Lung microvascular endothelial cell (primary cell): ENCODE measurements around the gene TTC22. TPM values are rescaled to one million over a fixed set of nuclear protein-coding genes. Genes with fewer than 3 reads are reported as not detected.

ENCODE experiments used
- DNase-seq, 2 donors: peaks; one replicate each; pipeline versions ENCODE4 v3.0.0 to v3.0.0-alpha.2; 2010; ENCODE audit warnings: low read depth in 2 of 2
- total RNA-seq: library from RNA; depleted of rRNA; stranded (reverse); fragments of >200 nt; gene quantifications from 2 replicates; pipeline ENCODE4 v1.2.1, GENCODE V29; 2014

The TTC22 gene
- total RNA-seq, 1 donor from 2014 or later, result not detected

GRCh38 chr1:54754045-54754444 lies 47.1 kb downstream of the TTC22 start:
- DNase-seq, result no peak

GRCh38 chr1:54751426-54751825 lies 49.7 kb downstream of the TTC22 start:
- DNase-seq, result no peak

- DNase-seq, result no peak
These were observed 50.5 kb downstream of the TTC22 start for GRCh38 chr1:54750596-54750995.

GRCh38 chr1:54748094-54748835 lies 52.9 kb downstream of the TTC22 start:
- no peak for DNase-seq

GRCh38 chr1:54745864-54746263 lies 55.3 kb downstream of the TTC22 start:
- no peak for DNase-seq

GRCh38 chr1:54745274-54745673 lies 55.8 kb downstream of the TTC22 start:
- DNase-seq, result no peak

GRCh38 chr1:54744696-54745095 lies 56.4 kb downstream of the TTC22 start:
- no peak for DNase-seq

GRCh38 chr1:54743416-54744226 lies 57.5 kb downstream of the TTC22 start:
- DNase-seq, result no peak

GRCh38 chr1:54742282-54742681 lies 58.8 kb downstream of the TTC22 start:
- no peak for DNase-seq

GRCh38 chr1:54741531-54741930 lies 59.6 kb downstream of the TTC22 start:
- DNase-seq, result no peak

- DNase-seq, result no peak
These were observed 62.9 kb downstream of the TTC22 start for GRCh38 chr1:54738244-54738643.

- DNase-seq, result no peak
These were observed 64.4 kb downstream of the TTC22 start for GRCh38 chr1:54736685-54737084.

Other genes with a start within 250 kb of the TTC22 start
- not detected in 2 replicates for gene FAM151A, start 177.8 kb downstream of the TTC22 start, total RNA-seq
- gene MROH7, start 159.5 kb downstream of the TTC22 start, total RNA-seq, result under 0.01 TPM in 1 of 2 replicates, not detected in the other
- gene TTC4, start 85.5 kb downstream of the TTC22 start, total RNA-seq, result 9.6 and 11.9 TPM in 2 replicates
- 3.1 and 3.8 TPM in 2 replicates for gene PARS2, start 36.8 kb downstream of the TTC22 start, total RNA-seq
- 55.8 and 67.1 TPM in 2 replicates for gene DHCR24, start 85.9 kb upstream of the TTC22 start, total RNA-seq
- not detected in 2 replicates for gene TMEM61, start 179.3 kb upstream of the TTC22 start, total RNA-seq
- gene BSND, start 197.6 kb upstream of the TTC22 start, total RNA-seq, result not detected in 2 replicates
- gene PCSK9, start 238.2 kb upstream of the TTC22 start, total RNA-seq, result under 0.01 TPM in 1 of 2 replicates, not detected in the other